Adrenal gland (tissue), 5 donors: Measurements from ENCODE around the gene PRKAR2A.

Experiments used
- POLR2A ChIP-seq, 2 donors: fragments of 450-650 bp; IDR thresholded peaks; one replicate each; pipeline ENCODE4 v1.6.1; 2017; ENCODE audit warnings: antibody characterized with exemption in 2 of 2, mild to moderate bottlenecking in 2 of 2, moderate library complexity in 1 of 2
- TF ChIP-seq, protein P1 (sequence below), 6 experiments: fragments of 450-650 bp in 4 of 6; fragments of 200-600 bp in 2 of 6; sonication (generic) in 1 of 6; IDR thresholded peaks; 1 replicate in 5 of 6; 2 replicates in 1 of 6; pipeline versions ENCODE4 v1.5.1 to v1.8.0; 2016 to 2021; ENCODE audit warnings: antibody characterized with exemption in 6 of 6, mild to moderate bottlenecking in 2 of 6, moderate library complexity in 1 of 6
- donor health status: DM: no; HTN: no; CAD: no.

- TF ChIP-seq, protein P1, sequence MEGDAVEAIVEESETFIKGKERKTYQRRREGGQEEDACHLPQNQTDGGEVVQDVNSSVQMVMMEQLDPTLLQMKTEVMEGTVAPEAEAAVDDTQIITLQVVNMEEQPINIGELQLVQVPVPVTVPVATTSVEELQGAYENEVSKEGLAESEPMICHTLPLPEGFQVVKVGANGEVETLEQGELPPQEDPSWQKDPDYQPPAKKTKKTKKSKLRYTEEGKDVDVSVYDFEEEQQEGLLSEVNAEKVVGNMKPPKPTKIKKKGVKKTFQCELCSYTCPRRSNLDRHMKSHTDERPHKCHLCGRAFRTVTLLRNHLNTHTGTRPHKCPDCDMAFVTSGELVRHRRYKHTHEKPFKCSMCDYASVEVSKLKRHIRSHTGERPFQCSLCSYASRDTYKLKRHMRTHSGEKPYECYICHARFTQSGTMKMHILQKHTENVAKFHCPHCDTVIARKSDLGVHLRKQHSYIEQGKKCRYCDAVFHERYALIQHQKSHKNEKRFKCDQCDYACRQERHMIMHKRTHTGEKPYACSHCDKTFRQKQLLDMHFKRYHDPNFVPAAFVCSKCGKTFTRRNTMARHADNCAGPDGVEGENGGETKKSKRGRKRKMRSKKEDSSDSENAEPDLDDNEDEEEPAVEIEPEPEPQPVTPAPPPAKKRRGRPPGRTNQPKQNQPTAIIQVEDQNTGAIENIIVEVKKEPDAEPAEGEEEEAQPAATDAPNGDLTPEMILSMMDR (IDR thresholded peaks at IDR 0.05): no peak
- no peak for TF ChIP-seq POLR2A (IDR thresholded peaks at IDR 0.05)
Observed at GRCh38 chr3:48702320-48702920, 145.3 kb downstream of the PRKAR2A start.
